Choroid plexus epithelial cell (primary cell): ENCODE results near the gene PDE6D.

Experiments
- DNase-seq: peaks from one replicate; pipeline ENCODE4 v3.0.0-alpha.2; 2010; ENCODE audit warnings: low read depth
- H3K4me3 ChIP-seq: 2 replicates; pipeline ENCODE4 v1.5.1; 2011; ENCODE audit warnings: low read depth, mild to moderate bottlenecking, control low read depth, low read length, moderate library complexity
- TF ChIP-seq, protein P1 (sequence below): conservative IDR thresholded peaks from 2 replicates; pipeline ENCODE4 v1.5.1; 2011; ENCODE audit warnings: low read depth, mild to moderate bottlenecking, control low read depth, inconsistent platforms, low read length, moderate library complexity

The PDE6D gene

DNA sequence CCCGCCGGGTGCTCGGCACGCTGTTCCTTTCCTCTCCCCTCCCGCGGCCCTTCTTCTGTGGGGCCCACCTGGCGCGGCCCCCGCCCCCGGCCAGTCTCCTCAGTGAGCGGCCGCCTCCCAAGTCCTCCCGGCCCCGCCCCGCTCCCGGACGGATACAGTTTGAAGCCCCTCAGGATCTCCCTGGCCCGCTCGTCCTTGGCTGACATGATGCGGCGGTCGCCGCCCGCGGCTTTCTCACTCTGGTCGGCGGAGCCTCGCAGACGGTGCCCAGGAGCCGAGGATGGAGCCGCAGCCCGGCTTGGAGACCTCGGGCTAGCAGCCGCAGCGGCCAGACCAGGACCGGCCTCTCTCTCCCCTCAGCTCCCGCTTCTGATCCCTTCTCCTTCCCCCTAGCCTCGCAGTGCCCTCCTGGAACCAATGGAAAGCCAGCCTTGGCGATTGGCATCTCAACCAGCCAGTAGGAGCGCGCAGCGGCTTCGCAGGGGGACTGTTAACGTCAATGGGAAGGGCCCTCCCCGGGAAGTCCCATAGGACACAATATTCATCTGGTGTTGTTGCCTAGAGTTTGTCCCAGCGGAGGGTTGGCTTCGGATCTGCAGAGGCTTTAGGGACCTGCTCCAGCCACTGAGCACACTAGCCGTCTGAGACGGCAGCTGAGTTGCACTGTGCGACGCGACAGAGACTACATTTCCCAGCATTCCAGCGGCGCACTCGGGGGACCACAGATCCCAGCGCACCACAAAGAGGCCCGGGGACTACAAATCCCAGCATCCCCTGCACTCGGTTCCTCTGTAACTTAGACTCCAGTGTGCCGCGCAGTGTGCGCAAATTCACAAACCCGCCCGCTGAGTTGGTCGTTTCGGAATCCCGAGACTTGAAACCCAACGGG is at the start of gene PDE6D:
Gene PDE6D (minus strand): TSS at position 374 of the 889 bp plus-strand sequence. CDS start 168 bp downstream, at position 206.
- peak; percentile 99 for DNase-seq
- H3K4me3 ChIP-seq, result peak within 1 kb of the TSS; percentile 67
- TF ChIP-seq, protein P1, sequence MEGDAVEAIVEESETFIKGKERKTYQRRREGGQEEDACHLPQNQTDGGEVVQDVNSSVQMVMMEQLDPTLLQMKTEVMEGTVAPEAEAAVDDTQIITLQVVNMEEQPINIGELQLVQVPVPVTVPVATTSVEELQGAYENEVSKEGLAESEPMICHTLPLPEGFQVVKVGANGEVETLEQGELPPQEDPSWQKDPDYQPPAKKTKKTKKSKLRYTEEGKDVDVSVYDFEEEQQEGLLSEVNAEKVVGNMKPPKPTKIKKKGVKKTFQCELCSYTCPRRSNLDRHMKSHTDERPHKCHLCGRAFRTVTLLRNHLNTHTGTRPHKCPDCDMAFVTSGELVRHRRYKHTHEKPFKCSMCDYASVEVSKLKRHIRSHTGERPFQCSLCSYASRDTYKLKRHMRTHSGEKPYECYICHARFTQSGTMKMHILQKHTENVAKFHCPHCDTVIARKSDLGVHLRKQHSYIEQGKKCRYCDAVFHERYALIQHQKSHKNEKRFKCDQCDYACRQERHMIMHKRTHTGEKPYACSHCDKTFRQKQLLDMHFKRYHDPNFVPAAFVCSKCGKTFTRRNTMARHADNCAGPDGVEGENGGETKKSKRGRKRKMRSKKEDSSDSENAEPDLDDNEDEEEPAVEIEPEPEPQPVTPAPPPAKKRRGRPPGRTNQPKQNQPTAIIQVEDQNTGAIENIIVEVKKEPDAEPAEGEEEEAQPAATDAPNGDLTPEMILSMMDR, result no peak

DNA sequence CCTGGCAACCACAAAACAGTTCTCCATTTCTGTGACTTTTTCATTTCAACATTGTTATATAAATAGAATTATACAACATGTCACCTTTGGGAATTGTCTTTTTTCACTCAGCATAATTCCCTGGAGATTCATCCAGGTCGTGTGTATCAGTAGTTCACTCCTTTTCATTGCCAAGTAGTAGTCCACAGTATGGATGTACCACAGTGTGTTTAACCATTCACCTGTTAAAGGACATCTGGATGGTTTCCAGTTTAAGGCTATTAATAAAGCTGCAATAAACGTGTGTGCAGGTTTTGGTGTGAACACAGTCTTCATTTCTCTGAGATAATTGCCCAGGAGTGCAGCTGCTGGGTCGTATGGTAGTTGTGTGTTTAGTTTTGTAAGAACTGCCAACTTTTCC is 40.8 kb upstream of the PDE6D start:
- no peak overlapping the region for H3K4me3 ChIP-seq
- no peak for DNase-seq
- TF ChIP-seq, protein P1, result no peak

DNA sequence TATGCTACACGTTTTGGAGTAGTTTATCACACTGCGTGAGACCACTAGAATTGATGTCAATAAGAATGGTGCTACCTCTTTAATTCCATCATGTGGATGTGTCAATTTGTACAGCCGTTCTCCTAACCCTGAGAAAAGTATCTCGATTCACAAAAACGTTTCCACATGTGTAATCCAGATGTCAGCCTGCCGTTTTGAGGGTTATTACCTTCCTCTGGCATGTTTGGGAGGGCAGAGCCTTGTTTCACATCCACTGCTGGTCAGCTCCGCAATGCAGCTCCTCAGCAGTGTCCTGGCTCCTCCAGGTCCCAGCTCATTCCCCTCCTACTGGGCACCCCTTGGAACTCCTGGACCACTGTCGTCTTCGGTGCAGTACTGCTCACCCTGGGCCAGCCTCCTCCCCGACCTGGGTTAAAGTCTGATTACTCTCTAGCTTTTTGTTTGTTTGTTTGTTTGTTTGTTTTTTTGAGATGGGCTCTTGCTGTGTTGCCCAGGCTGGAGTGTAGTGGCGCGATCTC is 39.8 kb upstream of the PDE6D start:
- TF ChIP-seq, protein P1, result no peak
- no peak overlapping the region for H3K4me3 ChIP-seq
- no peak for DNase-seq

DNA sequence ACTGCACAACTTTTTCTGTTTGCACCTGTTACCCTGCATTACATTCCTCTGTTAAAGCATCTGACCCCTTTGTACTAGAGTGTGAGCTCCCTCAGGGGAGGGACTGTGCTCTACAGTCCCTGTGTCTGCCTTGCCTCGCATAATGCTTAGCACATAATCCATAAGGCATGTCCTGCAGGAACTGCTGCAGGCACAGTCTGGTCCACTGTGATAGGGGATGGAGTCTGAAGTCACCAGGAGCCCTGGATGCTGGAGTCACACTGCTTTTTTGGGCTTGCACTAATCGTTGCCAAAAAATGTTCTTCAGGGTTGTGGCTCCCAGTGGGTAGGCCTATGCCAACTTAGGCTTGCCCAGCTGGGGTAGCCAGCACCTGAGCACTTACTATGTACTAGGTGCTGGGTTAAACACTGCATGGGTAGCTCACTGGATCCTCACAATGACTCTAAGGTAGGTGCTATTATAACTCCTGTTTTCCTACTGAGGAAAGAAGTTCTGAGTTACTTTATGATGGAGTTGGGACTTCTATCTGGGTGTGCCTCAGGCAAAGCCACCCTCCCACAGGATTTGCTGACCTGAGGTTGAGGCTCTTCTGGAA is 38.5 kb upstream of the PDE6D start:
- H3K4me3 ChIP-seq, result no peak overlapping the region
- TF ChIP-seq, protein P1, result no peak
- no peak for DNase-seq

DNA sequence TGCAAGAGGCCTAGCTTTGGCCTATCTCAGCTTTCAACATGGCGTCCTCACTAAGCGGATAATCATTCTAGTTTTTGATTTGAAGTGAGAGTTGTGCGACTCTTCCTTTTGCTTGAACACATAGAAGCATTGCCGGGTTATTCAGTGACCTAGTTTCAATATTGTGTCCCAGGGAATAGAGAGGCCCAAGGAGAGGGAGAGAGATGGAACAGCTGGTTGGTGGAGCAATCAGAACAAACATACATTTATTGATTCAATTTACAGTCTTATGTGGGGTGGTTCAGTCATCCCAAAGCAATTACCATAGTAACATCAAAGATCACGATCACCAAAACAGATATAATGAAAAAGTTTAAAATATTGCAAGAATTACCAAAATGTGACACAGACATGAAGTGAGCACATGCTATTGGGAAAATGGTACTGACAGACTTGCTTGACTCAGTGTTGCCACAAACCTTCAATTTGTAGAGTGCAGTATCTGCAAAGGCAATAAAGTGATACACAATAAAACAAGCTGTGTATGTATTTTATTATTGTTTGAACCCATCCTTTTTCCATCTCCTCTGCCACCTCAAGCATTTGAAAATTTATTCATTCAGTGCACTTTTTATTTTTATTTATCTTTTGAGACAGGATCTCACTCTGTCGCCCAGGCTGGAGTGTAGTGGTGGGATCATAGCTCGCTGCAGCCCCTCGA is 35.4 kb upstream of the PDE6D start:
- DNase-seq, result no peak
- no peak overlapping the region for H3K4me3 ChIP-seq
- TF ChIP-seq, protein P1, result no peak

DNA sequence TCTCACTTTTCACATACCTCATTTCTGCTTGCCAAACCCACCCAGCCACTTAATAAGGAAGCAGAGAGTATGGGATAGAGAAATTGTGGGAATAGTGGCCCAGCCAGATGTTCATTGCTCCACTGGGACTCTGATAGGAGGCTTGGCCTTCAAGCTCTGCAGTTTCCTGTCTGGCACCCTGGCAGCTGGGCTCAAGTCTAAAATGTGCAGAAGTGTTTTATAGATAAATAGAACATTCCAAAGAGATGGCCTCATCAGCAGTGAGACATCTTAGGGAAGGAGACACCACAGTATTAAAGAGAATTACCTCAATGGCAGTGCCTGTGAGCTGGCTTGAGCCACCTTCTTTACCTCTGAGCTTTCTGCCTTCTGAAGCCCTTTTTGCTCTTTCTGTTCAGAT is 29.8 kb upstream of the PDE6D start:
- no peak overlapping the region for H3K4me3 ChIP-seq
- peak; percentile 71 for DNase-seq
- TF ChIP-seq, protein P1, result no peak
